NCI-H1417 treated with DMSO at 0.1 percent for 48 hours (cell line): ENCODE results near the gene EXO1.

Experiments used
- DNase-seq: peaks from one replicate; lab custom pipeline; 2025; lab: John Stamatoyannopoulos, UW

Gene EXO1

GRCh38 chr1:241891296-241891695 lies 43.3 kb downstream of the EXO1 start:
- DNase-seq, result no peak

DNA sequence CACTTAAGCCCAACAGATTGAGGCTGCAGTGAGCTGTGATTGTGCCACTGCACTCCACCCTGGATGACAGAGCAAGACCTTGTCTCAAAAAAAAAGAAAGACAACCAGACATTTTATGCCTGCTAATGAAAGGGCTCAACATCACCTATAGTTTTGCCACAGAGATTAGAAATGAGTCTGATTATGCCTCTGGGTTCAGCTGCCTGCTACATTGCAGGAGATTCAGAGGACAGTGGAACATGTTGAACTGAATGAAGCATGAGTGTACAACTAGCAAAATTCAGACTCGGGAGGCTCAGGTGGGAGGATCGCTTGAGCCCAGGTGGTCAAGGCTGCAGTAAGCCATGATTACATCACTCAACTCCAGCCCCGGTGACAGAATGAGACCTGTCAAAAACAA lies 46.0 kb downstream of the EXO1 start:
- DNase-seq, result no peak

DNA sequence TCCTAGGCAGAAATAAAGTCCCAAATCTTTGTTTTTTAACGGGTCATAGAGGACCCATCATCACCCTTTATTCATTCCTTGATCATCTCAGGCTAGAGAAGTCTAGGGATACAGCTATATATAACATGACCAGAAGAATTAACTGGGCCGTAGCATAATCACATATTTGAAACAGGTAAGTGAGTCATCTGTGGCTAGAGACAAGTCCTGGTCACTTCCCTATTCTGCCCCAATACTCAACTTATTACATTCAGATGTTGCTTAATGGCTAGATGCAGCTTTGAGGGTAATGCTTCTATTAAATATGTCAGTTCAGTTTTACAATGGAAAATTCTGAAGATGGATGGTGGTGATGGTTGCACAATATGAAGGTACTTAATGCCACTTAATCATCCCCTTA lies 47.0 kb downstream of the EXO1 start:
- no peak for DNase-seq

GRCh38 chr1:241896670-241896962 lies 48.6 kb downstream of the EXO1 start:
- no peak for DNase-seq

DNA sequence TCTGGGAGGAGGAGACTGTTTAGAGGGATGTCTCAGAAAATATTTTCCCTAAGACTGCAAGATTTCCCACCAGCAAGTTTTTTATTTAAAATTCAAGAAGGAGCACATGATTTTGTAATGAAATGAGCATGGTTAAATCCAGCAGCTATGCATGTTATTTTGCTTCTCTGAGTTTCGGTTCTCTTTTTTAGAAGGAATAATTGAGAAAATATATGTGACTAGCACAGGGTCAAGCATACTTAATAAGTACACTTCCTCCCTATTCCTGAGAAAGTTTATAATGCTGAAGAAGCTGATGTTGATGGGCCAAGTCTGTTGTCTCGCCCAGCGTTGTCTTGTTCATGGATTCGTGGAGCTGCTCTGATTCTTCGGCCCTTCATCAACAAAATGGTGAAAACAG lies 51.2 kb downstream of the EXO1 start:
- DNase-seq, result no peak

DNA sequence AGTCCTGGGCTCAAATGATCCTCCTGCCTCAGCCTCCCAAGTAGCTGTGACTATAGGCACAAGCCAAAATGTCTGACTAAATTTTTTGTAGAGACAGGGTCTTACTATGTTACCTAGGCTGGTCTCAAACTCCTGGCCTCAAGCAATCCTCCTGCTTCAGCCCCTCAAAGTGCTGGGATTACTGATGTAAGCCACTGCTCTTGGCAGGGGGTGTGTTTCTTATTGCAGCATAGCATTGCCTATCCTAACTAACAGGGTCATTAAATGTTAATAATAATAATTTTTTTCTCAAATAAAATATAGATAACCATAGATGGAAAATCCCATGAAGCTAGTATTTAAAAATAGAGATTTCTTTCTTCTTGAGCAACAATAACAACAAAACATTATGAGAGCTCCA lies 52.4 kb downstream of the EXO1 start:
- DNase-seq, result no peak

- DNase-seq, result no peak
Measured at GRCh38 chr1:241902391-241903065, 54.5 kb downstream of the EXO1 start.

DNA sequence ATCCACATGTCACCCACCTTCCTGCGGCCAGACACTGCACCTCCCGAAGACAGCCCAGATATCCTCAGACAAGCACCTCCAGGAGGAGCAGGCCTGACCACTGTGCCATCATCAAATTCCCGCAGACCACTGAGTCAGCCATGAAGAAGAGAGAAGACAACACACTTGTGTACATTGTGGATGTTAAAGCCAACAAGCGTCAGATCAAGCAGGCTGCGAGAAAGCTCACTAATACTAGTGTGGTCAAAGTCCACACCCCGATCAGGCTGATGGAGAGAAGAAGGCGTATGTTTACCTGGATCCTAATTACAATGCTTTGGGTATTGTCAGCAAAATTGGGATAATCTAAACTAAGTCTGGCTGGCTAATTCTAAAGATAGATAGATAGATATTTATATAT lies 68.2 kb downstream of the EXO1 start:
- no peak for DNase-seq

DNA sequence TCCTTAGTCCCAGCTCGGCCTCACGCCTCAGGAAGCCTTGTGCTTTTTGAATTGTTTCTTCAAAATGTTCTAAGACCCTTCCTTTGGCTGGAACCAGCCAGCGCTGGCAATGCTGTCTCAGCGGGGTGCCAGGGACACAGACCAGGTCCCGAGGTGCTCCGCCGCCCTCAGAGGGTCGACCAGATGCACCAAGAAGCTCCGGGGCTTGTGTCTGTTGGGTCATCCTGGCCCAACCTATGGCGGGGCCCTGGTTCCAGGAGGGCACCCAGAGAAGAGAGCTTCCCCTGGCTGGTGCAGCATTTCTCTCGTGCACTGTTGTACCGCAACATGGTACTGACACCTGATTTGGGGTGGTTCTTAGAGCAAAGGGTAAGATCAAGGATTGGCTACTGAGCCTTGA lies 69.5 kb downstream of the EXO1 start:
- no peak for DNase-seq

DNA sequence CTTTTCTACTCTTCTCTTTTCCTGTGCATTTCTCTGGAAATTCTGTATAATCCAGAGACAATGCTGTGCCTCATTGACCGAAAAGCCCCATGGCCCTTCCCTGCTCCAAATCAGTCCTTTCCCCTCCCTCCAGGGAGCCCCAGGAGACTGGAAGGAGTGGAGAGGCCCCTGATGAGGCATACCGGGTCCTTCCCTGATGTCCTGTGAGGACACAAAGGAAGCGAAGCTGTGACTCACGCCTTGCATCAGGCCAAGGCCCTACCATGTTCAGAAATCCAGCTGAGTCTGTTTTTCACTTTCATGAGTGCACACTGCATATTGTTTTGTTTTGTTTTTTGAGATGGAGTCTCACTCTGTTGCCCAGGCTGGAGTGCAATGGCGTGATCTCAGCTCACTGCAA lies 70.9 kb downstream of the EXO1 start:
- no peak for DNase-seq

DNA sequence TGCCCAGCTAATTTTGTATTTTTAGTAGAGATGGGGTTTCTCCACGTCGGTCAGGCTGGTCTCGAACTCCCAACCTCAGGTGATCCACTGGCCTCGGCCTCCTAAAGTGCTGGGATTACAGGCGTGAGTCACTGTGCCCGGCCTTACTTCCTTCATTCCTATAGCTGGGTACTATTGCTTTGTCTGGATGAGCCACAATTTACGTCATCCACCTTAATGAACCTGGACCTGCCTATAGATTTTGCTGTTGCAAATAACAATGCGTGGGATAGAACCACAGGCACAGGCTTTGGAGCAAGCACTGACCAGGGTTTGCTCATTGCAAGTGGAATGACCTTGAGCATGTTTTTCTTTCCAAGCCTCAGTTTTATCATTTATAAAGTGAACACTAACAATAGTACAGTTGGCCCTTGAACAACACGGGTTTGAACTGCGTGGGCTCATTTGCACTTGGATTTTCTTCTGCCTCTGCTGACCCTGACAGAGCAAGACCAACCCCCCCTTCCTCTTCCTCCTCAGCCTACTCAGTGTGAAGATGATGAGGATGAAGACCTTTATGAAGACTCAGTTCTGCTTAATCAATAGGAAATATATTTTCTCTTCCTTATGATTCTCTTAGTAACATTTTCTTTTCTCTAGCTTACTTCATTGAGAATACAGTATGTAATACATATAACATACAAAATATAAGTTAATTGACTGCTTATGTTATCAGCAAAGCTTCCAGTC lies 76.2 kb downstream of the EXO1 start:
- no peak for DNase-seq

GRCh38 chr1:241926141-241926540 lies 78.1 kb downstream of the EXO1 start:
- DNase-seq, result no peak

- no peak for DNase-seq
Measured at GRCh38 chr1:241927321-241927720, 79.3 kb downstream of the EXO1 start.

- no peak for DNase-seq
Measured at GRCh38 chr1:241932845-241933244, 84.8 kb downstream of the EXO1 start.

GRCh38 chr1:241934201-241934848 lies 86.3 kb downstream of the EXO1 start:
- DNase-seq, result no peak

DNA sequence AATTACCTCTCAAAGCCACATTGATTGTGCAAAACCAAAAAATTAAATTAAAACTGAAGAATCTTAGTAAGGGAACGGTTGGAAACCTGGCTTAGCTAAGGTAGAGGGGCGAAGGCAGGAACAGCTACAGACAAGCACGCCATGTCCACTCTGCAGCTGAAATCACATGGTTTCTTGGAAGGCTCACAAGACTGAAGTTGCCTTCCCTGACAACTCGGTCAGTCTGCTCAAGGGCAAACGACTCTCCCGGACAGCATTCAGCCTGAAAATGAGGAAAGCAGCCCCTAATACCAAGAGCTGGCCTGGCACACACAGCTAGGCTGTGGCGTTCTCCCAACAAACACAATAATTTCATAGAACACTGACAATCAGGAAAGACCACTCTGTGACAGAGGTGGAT lies 86.9 kb downstream of the EXO1 start:
- no peak for DNase-seq
